Transverse colon (tissue), 4 donors: ENCODE results near the gene ZNF283. TPM values are rescaled to one million over a fixed set of nuclear protein-coding genes. Genes with fewer than 3 reads are reported as not detected.

ENCODE experiments used
- DNase-seq: peaks from one replicate; pipeline ENCODE4 v3.0.0-alpha.2; 2019
- H3K27ac ChIP-seq, 4 donors: fragments of 200-600 bp; sonication (generic); 2 replicates each; pipeline ENCODE4 v1.5.1; 2016 to 2018; ENCODE audit warnings: inconsistent platforms in 4 of 4
- H3K27me3 ChIP-seq: fragments of 200-600 bp; sonication (generic); 2 replicates; pipeline ENCODE4 v1.5.1; 2017; ENCODE audit warnings: inconsistent platforms
- H3K36me3 ChIP-seq, 4 donors: fragments of 200-600 bp; sonication (generic); 2 replicates each; pipeline ENCODE4 v1.5.1; 2017 to 2019; ENCODE audit warnings: inconsistent platforms in 4 of 4
- H3K4me1 ChIP-seq, 4 donors: fragments of 200-600 bp; sonication (generic); 2 replicates each; pipeline ENCODE4 v1.5.1; 2017 to 2020; ENCODE audit warnings: inconsistent platforms in 4 of 4
- H3K4me3 ChIP-seq, 4 donors: fragments of 200-600 bp; sonication (generic); 1 replicate in 1 of 4; 2 replicates in 3 of 4; pipeline versions ENCODE4 v1.5.1 to v1.6.1; 2017 to 2019; ENCODE audit warnings: inconsistent platforms in 4 of 4
- H3K9me3 ChIP-seq, 2 donors: fragments of 200-600 bp; sonication (generic); 2 replicates each; pipeline ENCODE4 v1.5.1; 2017 to 2019; ENCODE audit warnings: inconsistent platforms in 2 of 2
- EP300 ChIP-seq: sonication (generic); formaldehyde crosslinking; IDR thresholded peaks from one replicate; pipeline ENCODE4 v1.6.1; 2017; ENCODE audit warnings: antibody characterized with exemption, low read depth
- POLR2A ChIP-seq: fragments of 450-650 bp; IDR thresholded peaks from one replicate; pipeline ENCODE4 v1.6.1; 2016; ENCODE audit warnings: antibody characterized with exemption, mild to moderate bottlenecking, moderate library complexity
- POLR2AphosphoS5 ChIP-seq, 3 donors: sonication (generic); formaldehyde crosslinking; IDR thresholded peaks; one replicate each; pipeline ENCODE4 v1.6.1; 2016; ENCODE audit warnings: antibody characterized with exemption in 3 of 3
- WGBS, 2 donors: methylation state at CpG; one replicate each; pipeline ENCODE4 v1.1.5; 2018; ENCODE audit warnings: low coverage in 1 of 2; 5-methylcytosine and 5-hydroxymethylcytosine counted together
- in situ Hi-C, 4 donors: fragments of 200-750 bp; cut with MboI; loops; one replicate each; pipeline versions ENCODE4 v1.15.0 to v1.15.1; 2017; ENCODE audit warnings: low sequenced_read_pairs in 3 of 4, low pct_ligation_motif_present in 1 of 4, low pct_unique_long_range_greater_than_20kb in 1 of 4
- intact Hi-C: fragments of 100-400 bp; cut with DNase I; formaldehyde crosslinking; loops from one replicate; pipeline ENCODE4 v1.15.1; 2023; ENCODE audit warnings: low total_unique reads
- total RNA-seq, 4 donors: library from RNA; depleted of rRNA; stranded (reverse); fragments of >200 nt; gene quantifications; one replicate each; pipeline ENCODE4 v1.1.0, GENCODE V29; 2016
- TF ChIP-seq, protein P1 (sequence below), 5 experiments: fragments of 200-600 bp in 3 of 5; fragments of 450-650 bp in 2 of 5; sonication (generic) in 3 of 5; IDR thresholded peaks; 1 replicate in 2 of 5; 2 replicates in 3 of 5; pipeline ENCODE4 v1.5.1; 2016 to 2017; ENCODE audit warnings: antibody characterized with exemption in 5 of 5, inconsistent platforms in 3 of 5, mild to moderate bottlenecking in 2 of 5, moderate library complexity in 1 of 5

ZNF283 gene
- total RNA-seq, 4 donors from 2014 or later = 10.9 to 168 (median 17.8) TPM

GRCh38 chr19:43789029-43789428, 38.1 kb upstream of the ZNF283 start:
- H3K27ac ChIP-seq = no peak overlapping the region
- peaks cover 6% of the 10 kb centered on the region for H3K27me3 ChIP-seq
- no peaks in the 10 kb centered on the region for H3K36me3 ChIP-seq
- DNase-seq = no peak
- 14 to 40% methylated on average over 1 to 3 of the region's 3 CpGs for WGBS, 2 donors
- H3K4me3 ChIP-seq = no peak overlapping the region
- intact Hi-C loops = no loop called here
- in situ Hi-C loops = loop anchor here in 2 of 4 donors (5.0 kb wide), 1 partner anchor 47 kb away; no protein-coding TSS in a partner anchor
- TF ChIP-seq, protein P1, sequence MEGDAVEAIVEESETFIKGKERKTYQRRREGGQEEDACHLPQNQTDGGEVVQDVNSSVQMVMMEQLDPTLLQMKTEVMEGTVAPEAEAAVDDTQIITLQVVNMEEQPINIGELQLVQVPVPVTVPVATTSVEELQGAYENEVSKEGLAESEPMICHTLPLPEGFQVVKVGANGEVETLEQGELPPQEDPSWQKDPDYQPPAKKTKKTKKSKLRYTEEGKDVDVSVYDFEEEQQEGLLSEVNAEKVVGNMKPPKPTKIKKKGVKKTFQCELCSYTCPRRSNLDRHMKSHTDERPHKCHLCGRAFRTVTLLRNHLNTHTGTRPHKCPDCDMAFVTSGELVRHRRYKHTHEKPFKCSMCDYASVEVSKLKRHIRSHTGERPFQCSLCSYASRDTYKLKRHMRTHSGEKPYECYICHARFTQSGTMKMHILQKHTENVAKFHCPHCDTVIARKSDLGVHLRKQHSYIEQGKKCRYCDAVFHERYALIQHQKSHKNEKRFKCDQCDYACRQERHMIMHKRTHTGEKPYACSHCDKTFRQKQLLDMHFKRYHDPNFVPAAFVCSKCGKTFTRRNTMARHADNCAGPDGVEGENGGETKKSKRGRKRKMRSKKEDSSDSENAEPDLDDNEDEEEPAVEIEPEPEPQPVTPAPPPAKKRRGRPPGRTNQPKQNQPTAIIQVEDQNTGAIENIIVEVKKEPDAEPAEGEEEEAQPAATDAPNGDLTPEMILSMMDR (IDR thresholded peaks at IDR 0.05) = no peak
- TF ChIP-seq EP300 = no peak
- TF ChIP-seq POLR2A = no peak
- no peak for TF ChIP-seq POLR2AphosphoS5 (IDR thresholded peaks at IDR 0.05)
- no peaks in the 10 kb centered on the region for H3K9me3 ChIP-seq
- peaks cover 10 to 12% (median 12%) of the 10 kb centered on the region in 4 donors for H3K4me1 ChIP-seq

GRCh38 chr19:43790587-43790986, 36.5 kb upstream of the ZNF283 start:
- no peak overlapping the region for H3K27ac ChIP-seq
- no peaks in the 10 kb centered on the region for H3K36me3 ChIP-seq
- in situ Hi-C loops (no loop called here), intact Hi-C loops (no loop called here)
- H3K9me3 ChIP-seq = no peaks in the 10 kb centered on the region
- TF ChIP-seq POLR2A (no peak), EP300 (no peak), POLR2AphosphoS5 (IDR thresholded peaks at IDR 0.05) (no peak)
- TF ChIP-seq, protein P1 (IDR thresholded peaks at IDR 0.05) = no peak
- no peak for DNase-seq
- H3K4me3 ChIP-seq = no peak overlapping the region
- WGBS, 2 donors = 36 to 50% methylated on average over 1 to 3 of the region's 3 CpGs
- no peaks in the 10 kb centered on the region for H3K4me1 ChIP-seq
- H3K27me3 ChIP-seq = peaks cover 6% of the 10 kb centered on the region

GRCh38 chr19:43797118-43797517, 30.0 kb upstream of the ZNF283 start:
- TF ChIP-seq POLR2A = no peak
- TF ChIP-seq EP300 = no peak
- TF ChIP-seq POLR2AphosphoS5 (IDR thresholded peaks at IDR 0.05) = no peak
- TF ChIP-seq, protein P1 (IDR thresholded peaks at IDR 0.05) = no peak
- no peak for DNase-seq
- no peak overlapping the region for H3K27ac ChIP-seq
- H3K4me1 ChIP-seq = peaks cover 0 to 16% (median 14%) of the 10 kb centered on the region in 4 donors
- H3K36me3 ChIP-seq = no peaks in the 10 kb centered on the region
- intact Hi-C loops (no loop called here), in situ Hi-C loops (no loop called here)
- peaks cover 6% of the 10 kb centered on the region for H3K27me3 ChIP-seq
- 49% methylated on average over 6 of the region's 6 CpGs; no CpG with 5 or more reads in 1 of the 2 donors for WGBS, 2 donors
- H3K4me3 ChIP-seq = no peak overlapping the region
- H3K9me3 ChIP-seq = no peaks in the 10 kb centered on the region

- Histone ChIP-seq H3K36me3 (no peaks in the 10 kb centered on the region), H3K4me1 (peaks cover 0 to 16% (median 14%) of the 10 kb centered on the region in 4 donors), H3K9me3 (no peaks in the 10 kb centered on the region), H3K27ac (no peak overlapping the region), H3K27me3 (peaks cover 6% of the 10 kb centered on the region), H3K4me3 (no peak overlapping the region)
- TF ChIP-seq EP300 (no peak), POLR2AphosphoS5 (IDR thresholded peaks at IDR 0.05) (no peak), POLR2A (no peak)
- TF ChIP-seq, protein P1 (IDR thresholded peaks at IDR 0.05) = no peak
- intact Hi-C loops (no loop called here), in situ Hi-C loops (no loop called here)
- DNase-seq = no peak
- WGBS, 2 donors = 84% methylated on average over 7 of the region's 7 CpGs; no CpG with 5 or more reads in 1 of the 2 donors
Measured at GRCh38 chr19:43797556-43797955, 29.6 kb upstream of the ZNF283 start.
